ENCODE data around the gene LAPTM4A.

Gene LAPTM4A

DNA sequence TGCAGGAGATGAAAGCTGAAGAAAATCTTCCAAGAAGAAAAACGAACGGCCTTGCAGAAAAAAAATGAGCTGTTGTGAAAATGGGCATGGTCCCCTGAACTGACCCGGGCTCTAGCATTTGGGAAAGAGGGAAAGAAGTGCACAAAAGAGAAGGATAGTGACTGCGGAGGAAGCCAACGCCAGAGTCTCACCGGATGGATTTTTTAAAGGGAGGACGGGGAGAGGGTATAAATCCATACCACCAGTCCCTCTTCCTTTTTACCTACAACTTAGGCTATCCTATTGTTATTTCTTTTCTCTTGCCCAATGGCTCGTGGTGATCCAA, 62.1 kb downstream of the LAPTM4A start:
- no peak for DNase-seq (ENCODE audit: extremely low read depth in 1 of 2, low read depth in 1 of 2)

DNA sequence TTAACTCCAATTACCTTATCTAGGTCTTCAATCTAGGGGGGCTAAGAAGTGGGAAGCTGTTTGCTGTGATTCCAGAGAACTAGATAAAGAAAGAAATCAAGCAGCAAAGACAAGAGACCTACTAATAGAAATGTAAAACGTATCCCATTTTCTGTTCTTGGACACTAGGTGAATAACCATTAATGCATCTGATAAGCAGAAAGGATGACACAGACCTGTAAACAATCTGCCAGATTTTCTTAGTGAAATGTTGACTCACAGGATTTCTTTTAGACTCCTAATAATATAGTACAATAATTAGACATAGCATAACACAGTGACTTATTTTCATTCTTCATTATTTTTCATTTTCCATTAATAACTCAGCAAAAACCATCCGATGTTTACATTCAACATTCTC, 62.8 kb downstream of the LAPTM4A start:
- DNase-seq (ENCODE audit: extremely low read depth in 1 of 2, low read depth in 1 of 2), result no peak

DNA sequence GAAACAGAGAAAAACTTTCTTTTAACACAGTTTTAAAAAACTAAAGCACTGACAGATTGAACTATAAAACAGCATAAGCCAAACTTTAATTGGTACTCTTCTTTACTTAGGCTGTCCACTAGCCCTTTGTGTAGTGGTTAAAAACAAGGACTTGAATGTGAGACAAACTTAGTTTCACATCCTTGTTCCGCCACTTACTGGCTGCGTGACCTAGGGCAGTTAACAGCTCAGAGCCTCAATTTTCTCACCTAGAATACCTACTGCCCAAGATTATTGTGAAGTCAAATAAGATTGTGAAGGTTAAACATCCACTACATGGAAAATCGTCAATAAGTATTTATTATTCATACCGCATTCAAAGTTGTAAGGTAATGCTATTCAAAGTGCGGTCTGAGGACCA, 63.5 kb downstream of the LAPTM4A start:
- DNase-seq (ENCODE audit: extremely low read depth in 1 of 2, low read depth in 1 of 2), result no peak
